ENCODE data around the gene NUDT5. TPM values are rescaled to one million over a fixed set of nuclear protein-coding genes. Genes with fewer than 3 reads are reported as not detected.

Gene NUDT5
- total and polyA plus RNA-seq, 2 experiments from 2014 or later: 33.2 to 107 TPM

DNA sequence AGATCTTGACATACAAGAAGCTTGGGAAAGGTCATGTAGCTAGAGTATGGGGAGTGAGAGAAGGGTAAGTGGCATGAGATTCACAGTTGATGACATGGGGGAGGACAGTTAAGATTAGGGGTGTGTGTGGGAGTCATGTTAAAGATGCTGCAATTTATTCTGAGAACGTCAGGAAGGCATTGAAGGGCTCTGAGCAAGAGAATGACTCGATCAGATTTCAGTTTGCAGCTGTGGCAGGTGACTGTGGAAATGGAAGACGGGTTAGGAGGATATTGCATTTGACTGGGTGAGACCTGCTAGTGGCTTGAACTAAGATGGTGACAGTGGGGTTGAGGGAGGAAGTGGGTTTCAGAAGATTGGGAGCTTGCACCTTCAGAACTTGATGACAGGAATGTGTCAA lies 5.9 kb upstream of the NUDT5 start:
- no peaks in the 10 kb centered on the region; the same call in 1 of the 2 replicates for H3F3A ChIP-seq (ENCODE audit: insufficient read depth)
- peaks cover 16% of the 10 kb centered on the region for H3K4me1 ChIP-seq (ENCODE audit: insufficient read depth)
- H3K27ac ChIP-seq: no peak overlapping the region
- peaks cover 14% of the 10 kb centered on the region for H3K36me3 ChIP-seq (ENCODE audit: low read depth)
- peaks cover 100% of the 10 kb centered on the region for H3K79me2 ChIP-seq (ENCODE audit: insufficient read depth)
- DNase-seq: peak; percentile 8
- no peak overlapping the region for H3K9ac ChIP-seq
- in situ Hi-C loops (cut with MboI): no loop called here
- 76 to 89% methylated on average over 3 of the region's 3 CpGs for WGBS, 2 experiments (ENCODE audit: low coverage in 1 of 2, low lambda C conversion rate in 2 of 2, missing lambda C conversion rate in 2 of 2)
- no peak overlapping the region for H3K4me3 ChIP-seq
- H3K4me2 ChIP-seq (ENCODE audit: unreplicated experiment): no peak overlapping the region
- no peaks in the 10 kb centered on the region for H3K27me3 ChIP-seq (replicated peaks; ENCODE audit: insufficient read depth)
- H3K9me2 ChIP-seq (ENCODE audit: insufficient read depth): no peaks in the 10 kb centered on the region
- H3K9me3 ChIP-seq (ENCODE audit: low read depth): no peaks in the 10 kb centered on the region
- no peaks in the 10 kb centered on the region for H4K20me1 ChIP-seq (ENCODE audit: insufficient read depth)
- H2AFZ ChIP-seq: no peak overlapping the region
- TF ChIP-seq EZH2 (IDR thresholded peaks at IDR 0.05; ENCODE audit: insufficient read depth, poor library complexity, severe bottlenecking): no peak
- TF ChIP-seq EZH2phosphoT487 (IDR thresholded peaks at IDR 0.05; ENCODE audit: insufficient read depth, low read depth): no peak

DNA sequence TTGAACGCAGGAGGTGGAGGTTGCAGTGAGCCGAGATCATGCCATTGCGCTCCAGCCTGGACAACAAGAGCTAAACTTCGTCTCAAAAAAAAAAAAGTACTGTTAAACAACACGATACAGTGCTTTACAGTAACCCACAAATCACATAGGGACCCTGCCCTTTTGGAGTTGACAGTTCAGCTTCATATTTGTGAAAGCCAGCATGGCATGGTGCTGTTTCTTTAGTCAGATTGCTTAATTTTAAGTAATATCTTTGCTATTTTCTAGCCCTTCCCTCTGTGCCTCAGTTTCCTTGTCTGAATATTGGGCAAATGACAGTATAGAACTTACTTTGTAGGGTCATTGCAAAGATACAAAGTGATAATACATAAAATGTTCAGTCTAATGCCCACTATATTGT lies 5.2 kb upstream of the NUDT5 start:
- Histone ChIP-seq H3K79me2 (ENCODE audit: insufficient read depth) (peaks cover 98% of the 10 kb centered on the region), H3F3A (ENCODE audit: insufficient read depth) (no peaks in the 10 kb centered on the region; the same call in 1 of the 2 replicates), H3K9me2 (ENCODE audit: insufficient read depth) (no peaks in the 10 kb centered on the region), H3K27me3 (replicated peaks; ENCODE audit: insufficient read depth) (no peaks in the 10 kb centered on the region), H3K4me3 (no peak overlapping the region), H4K20me1 (ENCODE audit: insufficient read depth) (no peaks in the 10 kb centered on the region), H3K4me2 (ENCODE audit: unreplicated experiment) (no peak overlapping the region), H2AFZ (no peak overlapping the region), H3K9me3 (ENCODE audit: low read depth) (no peaks in the 10 kb centered on the region), H3K4me1 (ENCODE audit: insufficient read depth) (peaks cover 16% of the 10 kb centered on the region), H3K36me3 (ENCODE audit: low read depth) (peaks cover 14% of the 10 kb centered on the region), H3K9ac (no peak overlapping the region), H3K27ac (no peak overlapping the region)
- 89 to 92% methylated on average over 5 of the region's 5 CpGs for WGBS, 2 experiments (ENCODE audit: low coverage in 1 of 2, low lambda C conversion rate in 2 of 2, missing lambda C conversion rate in 2 of 2)
- no peak for TF ChIP-seq EZH2phosphoT487 (IDR thresholded peaks at IDR 0.05; ENCODE audit: insufficient read depth, low read depth)
- TF ChIP-seq EZH2 (IDR thresholded peaks at IDR 0.05; ENCODE audit: insufficient read depth, poor library complexity, severe bottlenecking): no peak
- in situ Hi-C loops (cut with MboI): no loop called here
- no peak for DNase-seq

DNA sequence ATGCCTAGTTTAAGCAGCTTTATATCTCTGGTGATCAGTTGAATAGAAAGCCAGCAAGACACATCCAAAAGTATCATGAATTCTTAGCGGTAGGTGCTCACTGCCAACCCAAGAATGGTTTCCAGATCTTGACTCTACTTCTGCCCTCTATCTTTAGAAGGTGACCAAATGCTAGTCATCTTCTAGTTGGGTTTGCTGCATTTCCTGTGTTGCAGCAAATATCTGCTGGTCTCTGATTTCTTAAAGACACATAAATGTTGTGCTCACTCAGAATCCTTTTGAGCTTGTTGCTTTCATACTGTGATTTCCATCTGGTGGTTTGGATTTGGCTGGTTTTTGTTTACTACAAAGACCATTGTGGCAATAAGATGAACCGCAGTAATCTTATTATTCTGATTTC lies 2.5 kb upstream of the NUDT5 start:
- Histone ChIP-seq H3K4me1 (ENCODE audit: insufficient read depth) (peaks cover 30% of the 10 kb centered on the region), H3K4me3 (no peak overlapping the region), H3K4me2 (ENCODE audit: unreplicated experiment) (peak overlapping the region; percentile 99), H3K27ac (no peak overlapping the region), H3K27me3 (replicated peaks; ENCODE audit: insufficient read depth) (no peaks in the 10 kb centered on the region), H3K36me3 (ENCODE audit: low read depth) (peaks cover 13% of the 10 kb centered on the region), H3K9ac (no peak overlapping the region), H3K79me2 (ENCODE audit: insufficient read depth) (peaks cover 93% of the 10 kb centered on the region), H2AFZ (no peak overlapping the region), H3K9me2 (ENCODE audit: insufficient read depth) (no peaks in the 10 kb centered on the region), H4K20me1 (ENCODE audit: insufficient read depth) (no peaks in the 10 kb centered on the region), H3F3A (ENCODE audit: insufficient read depth) (peaks cover 19% of the 10 kb centered on the region), H3K9me3 (ENCODE audit: low read depth) (no peaks in the 10 kb centered on the region)
- no peak for TF ChIP-seq EZH2phosphoT487 (IDR thresholded peaks at IDR 0.05; ENCODE audit: insufficient read depth, low read depth)
- no peak for TF ChIP-seq EZH2 (IDR thresholded peaks at IDR 0.05; ENCODE audit: insufficient read depth, poor library complexity, severe bottlenecking)
- no peak for DNase-seq
- WGBS, 2 experiments (ENCODE audit: low coverage in 1 of 2, low lambda C conversion rate in 2 of 2, missing lambda C conversion rate in 2 of 2): 95 to 96% methylated on average over 2 of the region's 2 CpGs
- in situ Hi-C loops (cut with MboI): no loop called here

GRCh38 chr10:12196531-12197211 lies 980 bp upstream of the NUDT5 start:
- in situ Hi-C loops (cut with MboI): no loop called here
- no peak for TF ChIP-seq EZH2phosphoT487 (IDR thresholded peaks at IDR 0.05; ENCODE audit: insufficient read depth, low read depth)
- no peak for TF ChIP-seq EZH2 (IDR thresholded peaks at IDR 0.05; ENCODE audit: insufficient read depth, poor library complexity, severe bottlenecking)

More at GRCh38 chr10:12196531-12197211, 980 bp upstream of the NUDT5 start:
- Histone ChIP-seq H3K9ac (peak overlapping the region; percentile 93), H3K27me3 (replicated peaks; ENCODE audit: insufficient read depth) (no peaks in the 10 kb centered on the region), H3K79me2 (ENCODE audit: insufficient read depth) (peaks cover 93% of the 10 kb centered on the region), H3K4me2 (ENCODE audit: unreplicated experiment) (peak overlapping the region; percentile 99), H3K27ac (peak overlapping the region; percentile 85), H3F3A (ENCODE audit: insufficient read depth) (peaks cover 24% of the 10 kb centered on the region), H3K4me1 (ENCODE audit: insufficient read depth) (peaks cover 33% of the 10 kb centered on the region), H3K36me3 (ENCODE audit: low read depth) (peaks cover 11% of the 10 kb centered on the region), H4K20me1 (ENCODE audit: insufficient read depth) (no peaks in the 10 kb centered on the region), H3K4me3 (peak overlapping the region; percentile 99), H2AFZ (peak overlapping the region; percentile 96), H3K9me3 (ENCODE audit: low read depth) (no peaks in the 10 kb centered on the region), H3K9me2 (ENCODE audit: insufficient read depth) (no peaks in the 10 kb centered on the region)
- DNase-seq: peak; percentile 10
- WGBS, 2 experiments (ENCODE audit: low coverage in 1 of 2, low lambda C conversion rate in 2 of 2, missing lambda C conversion rate in 2 of 2): 5% methylated on average over 15 of the region's 15 CpGs

All from GM23248 (cell line).